GM18909 (cell line): ENCODE results near the gene SHLD1.

Experiments
- ATAC-seq: cut with Tn5 transposase; IDR thresholded peaks from one replicate; pipeline ENCODE4 v1.9.1; 2021; ENCODE audit warnings: mild to moderate bottlenecking; ENCODE audit not compliant: unreplicated experiment, poor library complexity

SHLD1 gene

DNA sequence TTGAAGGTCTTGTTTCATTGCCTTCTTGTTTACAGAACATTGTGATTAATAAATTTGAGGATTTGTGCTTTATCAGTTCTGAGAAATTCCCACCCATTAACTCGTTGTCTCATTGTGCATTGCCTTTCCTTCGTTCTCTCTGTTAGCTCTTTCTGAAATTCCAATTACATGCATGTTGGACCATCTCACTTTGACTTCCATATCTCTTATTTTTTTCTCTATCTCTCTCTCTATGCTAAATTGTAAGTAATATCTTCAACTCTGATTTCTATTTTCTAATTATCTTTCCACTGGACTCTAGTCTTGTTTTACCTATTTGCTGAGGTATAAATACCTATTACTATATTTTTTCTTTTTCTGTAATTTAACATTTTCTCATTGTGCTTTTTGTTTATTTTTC, 92.3 kb downstream of the SHLD1 start:
- ATAC-seq = no peak

DNA sequence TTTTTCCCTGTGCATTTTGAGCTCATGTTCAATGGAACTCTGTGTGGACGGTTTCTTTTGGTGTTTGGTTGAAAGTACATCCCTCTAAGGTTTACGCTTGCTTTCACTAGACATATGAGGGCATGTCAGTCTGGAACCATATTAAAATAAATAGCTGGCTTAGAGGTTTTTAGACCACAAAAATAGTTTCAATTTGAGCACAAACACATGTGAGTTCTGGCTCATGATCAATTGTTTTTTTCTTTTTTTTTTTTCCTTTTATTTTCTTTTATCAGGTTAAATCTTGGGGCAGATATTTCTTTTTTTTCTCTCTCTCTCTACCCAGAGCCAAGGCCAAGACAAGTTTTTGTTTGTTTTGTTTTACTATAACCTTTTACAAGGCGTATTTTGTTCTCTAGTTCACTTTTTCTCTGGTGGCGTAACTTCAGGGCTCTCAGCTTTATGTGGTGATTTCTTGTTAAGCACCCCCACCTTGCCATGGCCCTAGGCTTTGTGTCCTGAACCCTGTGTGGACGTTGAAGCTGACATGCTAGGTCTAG, 92.9 kb downstream of the SHLD1 start:
- peak; percentile 67 for ATAC-seq

DNA sequence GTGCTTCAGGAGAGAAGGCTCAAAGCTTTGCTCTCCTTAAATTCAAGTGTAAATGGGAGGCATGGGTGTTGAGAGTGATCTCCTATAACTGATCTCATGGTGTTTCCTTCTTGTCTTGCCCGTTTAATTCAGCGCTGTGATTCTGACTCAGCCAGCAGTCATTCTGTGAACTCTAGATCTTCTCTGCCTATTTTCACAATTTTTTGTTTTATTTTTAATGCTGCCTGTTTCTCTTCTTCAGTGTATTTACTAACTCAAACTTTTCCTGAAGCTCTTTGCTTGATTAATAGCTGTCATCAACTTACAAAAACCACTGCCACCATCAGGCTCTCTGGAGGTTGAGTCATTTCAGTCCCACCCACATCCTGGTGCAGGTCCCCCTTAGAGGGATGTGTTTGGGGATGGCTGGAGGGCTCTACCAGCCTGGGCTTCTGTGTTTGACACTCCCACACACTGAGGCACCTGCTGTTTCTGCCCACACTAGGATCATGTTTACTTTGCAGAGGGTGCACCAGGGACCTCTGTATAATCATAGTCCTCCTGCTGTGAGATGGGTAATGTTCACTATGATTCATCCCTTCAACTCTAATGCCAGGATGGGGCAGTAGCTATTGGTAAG, 94.0 kb downstream of the SHLD1 start:
- peak; percentile 87 for ATAC-seq

DNA sequence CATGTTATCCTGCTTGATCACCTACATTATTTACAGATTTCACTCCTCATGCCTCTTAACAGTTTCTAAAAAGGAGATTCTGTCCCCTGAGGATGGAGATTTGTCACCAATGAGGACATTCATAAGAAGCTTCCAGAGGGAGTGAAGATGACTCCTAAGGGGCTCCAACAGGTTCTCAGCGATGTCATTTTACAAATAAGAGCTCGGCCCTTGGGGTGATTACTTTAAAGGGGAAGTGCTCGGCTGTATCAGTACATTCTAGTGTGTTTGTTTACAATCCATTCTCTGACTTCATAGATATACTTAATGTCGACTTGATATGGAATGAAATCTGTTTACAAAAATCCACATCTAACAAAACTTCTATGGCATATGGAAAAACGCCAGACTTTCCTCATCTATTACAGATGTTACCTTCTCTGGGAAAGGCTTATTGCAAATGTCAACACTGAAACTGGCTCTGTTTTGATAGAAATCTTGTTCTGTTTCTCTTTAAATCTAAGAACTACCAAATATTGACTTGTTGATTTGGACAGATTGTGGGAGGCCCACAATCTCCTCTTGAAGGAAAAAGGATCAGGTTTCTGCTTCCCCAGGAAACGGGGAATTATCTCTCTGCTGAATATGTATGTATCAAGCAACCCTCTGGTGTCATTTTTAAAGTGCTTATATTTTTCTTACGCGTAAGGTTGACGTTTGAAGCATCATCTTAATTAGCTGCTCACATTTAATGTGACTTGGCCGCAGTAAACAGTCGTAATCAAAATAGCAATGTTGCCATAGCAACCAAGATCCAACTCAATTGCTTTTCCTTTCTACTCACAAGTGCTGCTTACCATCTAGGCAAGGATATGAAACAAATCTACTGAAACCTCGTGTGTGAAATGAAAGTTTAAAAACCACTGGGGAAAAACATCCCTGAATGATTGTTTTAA, 95.7 kb downstream of the SHLD1 start:
- no peak for ATAC-seq

DNA sequence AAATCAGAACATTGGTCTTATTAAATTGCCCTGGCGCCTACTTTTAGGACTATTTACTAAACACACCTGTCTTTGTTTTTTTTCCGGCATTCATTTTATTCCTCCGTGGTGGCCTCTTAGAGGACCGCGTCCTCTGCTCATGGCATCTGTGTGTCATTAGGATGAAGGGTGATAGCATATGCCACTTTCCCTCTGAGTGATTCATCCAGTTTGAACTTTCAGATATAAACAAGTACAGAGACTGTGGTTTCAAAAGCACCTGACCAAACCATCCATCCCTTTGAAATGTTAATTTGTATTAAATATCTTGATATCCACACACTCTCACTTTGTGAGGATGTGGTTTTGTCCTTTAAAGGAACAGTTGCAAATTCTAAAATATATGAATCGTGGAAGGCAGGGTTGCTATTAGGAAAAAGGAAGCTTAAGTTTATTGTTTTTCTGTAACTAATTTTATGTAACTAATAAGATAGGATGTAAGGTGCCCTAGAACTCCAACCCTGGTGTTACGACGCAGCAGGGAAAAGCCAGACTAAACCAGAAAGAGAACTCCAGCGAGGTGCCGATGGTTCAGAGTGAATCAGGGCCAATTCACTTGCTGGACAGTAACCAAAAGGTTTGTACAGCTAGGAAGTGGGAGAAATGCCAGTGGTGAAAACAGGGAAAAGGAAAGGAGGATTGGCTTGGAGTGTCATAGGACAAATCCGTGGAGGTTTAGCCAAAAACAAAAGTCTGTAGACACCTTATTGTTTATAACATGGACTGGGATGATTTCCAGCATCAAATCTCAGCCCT, 98.7 kb downstream of the SHLD1 start:
- ATAC-seq = no peak

DNA sequence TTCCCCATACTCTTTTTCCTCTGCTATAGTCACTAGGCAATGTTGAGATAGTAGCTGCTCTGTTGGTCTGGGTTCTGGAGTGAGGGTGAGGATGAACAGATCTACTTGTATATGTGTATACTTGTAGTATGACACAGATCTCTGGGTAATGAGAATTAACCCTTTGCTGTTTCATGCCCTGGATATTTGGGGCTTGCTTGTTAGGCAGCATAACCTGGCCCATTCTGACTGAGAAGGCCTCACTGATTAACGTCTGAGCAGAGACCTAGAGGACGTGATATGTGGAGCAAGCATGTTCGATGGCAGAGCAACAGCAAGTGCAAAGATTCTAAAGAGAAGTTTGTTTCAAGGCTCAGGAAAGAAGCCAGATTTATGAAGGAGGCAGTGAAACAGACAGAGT, 105.7 kb downstream of the SHLD1 start:
- no peak for ATAC-seq

DNA sequence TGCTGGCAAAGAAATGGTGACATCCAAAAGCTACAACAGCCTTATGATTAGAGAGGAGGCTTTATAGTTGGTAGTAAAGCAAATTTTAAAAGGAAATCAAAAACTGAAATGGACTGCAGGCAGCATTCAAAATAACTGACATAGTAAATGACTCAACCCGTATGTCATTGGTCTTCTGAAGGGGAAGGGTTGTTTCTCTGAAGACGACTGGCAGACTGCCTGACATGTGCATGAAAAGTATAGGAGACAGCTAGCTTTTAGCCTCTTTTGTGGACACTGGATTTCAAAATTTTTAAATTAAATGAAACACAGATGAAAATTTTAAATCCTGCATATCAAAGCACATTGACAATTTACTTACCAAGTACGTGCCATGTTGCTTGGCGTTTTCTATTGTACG, 109.4 kb downstream of the SHLD1 start:
- no peak for ATAC-seq

DNA sequence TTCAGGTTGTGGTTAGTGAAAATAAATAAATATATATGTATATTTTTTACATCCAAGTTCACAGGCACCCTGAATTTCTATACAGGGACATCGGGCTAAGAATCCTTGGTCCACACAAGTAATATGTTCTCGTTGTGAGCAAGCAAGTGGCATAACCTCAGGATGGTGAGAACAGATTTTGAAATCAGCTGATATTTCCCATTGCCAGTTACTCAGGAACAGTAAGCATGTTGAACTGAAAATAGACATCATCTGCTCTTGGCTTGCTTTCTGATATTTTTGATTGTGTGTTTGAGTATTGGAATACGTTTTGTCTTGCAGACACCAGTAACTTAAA, 112.5 kb downstream of the SHLD1 start:
- ATAC-seq = no peak

DNA sequence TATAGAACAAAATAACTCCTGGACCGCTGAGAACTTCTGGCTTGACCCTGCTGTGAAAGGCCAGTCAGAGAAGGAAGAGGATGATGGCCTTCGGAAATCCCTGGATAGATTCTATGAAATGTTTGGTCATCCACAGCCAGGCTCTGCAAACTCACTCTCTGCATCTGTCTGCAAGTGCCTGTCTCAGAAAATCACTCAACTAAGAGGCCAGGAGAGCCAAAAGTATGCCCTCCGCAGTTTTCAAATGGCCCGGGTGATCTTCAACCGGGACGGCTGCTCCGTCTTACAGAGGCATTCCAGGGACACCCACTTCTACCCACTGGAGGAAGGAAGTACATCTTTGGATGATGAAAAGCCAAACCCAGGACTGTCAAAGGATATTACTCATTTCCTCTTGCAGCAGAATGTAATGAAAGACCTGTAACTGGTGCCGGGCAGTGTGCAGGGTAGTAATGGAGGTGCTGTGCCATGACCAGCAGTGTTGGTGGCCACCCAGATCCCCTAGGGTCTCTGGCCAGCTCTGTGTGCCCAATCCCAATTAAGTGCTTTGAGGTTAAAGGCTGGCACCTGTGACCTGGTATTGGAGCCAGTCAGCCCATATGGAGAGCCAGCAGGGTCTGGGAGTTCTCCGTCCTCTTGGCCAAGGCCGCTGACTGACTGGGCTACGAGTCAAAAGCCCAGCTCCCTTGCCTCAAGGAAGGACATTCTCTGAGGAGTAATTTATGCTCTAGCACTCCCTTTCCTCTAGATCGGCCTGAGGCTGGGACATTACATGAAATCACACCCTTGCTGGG, 113.0 kb downstream of the SHLD1 start:
- ATAC-seq = no peak

DNA sequence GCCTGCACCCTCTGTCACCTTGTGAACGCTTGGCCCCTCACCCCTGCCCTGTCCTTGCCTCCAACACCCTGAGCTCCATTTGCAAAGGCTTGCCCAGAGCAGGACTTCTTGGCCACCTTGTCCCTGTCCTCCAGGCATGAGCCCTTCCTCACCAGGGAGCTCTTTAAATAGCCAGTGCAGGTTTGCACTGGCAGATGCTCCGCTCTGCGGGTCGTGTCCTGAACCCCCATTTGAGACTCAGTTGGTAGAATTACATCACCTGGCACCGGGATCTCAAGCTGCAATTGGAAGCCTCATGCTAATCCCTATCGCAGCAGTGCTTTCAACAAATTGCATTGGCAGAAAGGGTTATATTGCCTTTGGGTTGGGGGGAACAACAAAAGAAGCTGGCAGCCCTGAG, 114.2 kb downstream of the SHLD1 start:
- no peak for ATAC-seq

DNA sequence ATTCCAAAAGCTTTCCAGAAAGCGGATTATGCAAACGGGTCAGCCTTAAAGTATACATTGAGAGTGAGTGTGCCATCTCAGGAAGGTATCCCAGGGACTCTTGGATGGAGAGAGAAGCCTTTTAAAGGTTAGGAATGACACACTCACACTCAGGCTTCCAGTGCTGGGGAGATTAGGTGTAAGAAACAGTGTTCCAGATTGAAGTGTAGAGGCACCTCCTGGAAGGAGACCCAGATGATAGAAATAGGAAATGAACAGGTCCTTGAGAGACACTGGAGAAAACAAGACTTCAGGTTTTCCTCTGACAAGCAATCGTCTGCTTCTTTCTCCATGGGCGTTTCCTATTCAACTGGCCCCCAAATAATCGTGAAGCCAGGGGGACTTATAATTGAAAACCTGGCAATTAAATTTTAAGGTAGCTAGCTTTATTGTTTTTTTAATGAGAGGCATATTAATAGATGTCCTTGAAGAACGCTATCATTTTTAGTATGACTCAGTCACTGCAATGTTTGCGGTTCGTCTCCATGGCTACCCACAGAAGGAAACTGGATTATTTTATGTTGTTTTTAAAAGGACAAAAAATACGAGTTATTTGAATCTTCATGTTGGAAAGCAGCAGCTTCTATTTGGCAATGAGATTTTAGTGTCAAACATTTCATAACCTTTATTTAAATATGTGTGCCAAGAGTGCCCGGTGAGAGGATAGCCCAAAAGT, 114.8 kb downstream of the SHLD1 start:
- no peak for ATAC-seq

DNA sequence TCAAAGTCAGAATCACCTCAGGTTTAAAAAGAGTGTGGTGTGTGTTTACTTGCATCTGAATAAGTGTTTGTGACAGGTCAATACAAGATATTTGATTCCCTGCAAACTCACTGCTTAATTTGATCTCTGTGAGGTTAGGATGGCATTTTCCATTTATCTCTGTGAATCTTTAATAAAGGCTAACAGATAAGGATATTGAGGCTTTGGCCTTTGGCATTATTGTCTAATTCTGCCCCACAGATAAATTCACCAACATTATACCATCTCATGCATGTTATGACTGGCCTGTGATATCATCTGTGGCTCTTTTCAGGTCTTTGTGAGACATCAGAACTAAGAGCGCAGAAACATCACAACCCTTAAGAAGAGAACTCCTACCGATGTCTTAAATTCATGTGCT, 115.4 kb downstream of the SHLD1 start:
- no peak for ATAC-seq

DNA sequence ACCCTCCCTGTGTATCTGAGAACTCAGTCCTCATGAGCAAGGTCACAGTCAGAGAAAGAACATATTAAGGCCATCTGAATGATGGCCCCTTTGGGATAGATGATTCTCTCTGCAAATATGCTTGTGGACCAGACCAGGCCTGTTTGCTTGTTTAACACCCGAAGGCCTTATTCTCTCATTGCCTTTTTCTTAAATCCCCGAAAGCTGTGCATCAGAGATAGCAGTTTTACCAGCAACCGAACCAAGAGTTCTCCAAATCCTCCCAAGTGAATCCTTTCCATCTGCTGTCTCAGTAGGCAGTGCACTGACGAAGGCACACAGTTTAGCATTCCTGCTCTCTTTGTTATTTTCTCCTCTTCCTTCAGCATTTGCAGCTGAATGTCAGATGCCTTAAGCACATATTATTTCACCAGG, 120.4 kb downstream of the SHLD1 start:
- ATAC-seq = no peak

DNA sequence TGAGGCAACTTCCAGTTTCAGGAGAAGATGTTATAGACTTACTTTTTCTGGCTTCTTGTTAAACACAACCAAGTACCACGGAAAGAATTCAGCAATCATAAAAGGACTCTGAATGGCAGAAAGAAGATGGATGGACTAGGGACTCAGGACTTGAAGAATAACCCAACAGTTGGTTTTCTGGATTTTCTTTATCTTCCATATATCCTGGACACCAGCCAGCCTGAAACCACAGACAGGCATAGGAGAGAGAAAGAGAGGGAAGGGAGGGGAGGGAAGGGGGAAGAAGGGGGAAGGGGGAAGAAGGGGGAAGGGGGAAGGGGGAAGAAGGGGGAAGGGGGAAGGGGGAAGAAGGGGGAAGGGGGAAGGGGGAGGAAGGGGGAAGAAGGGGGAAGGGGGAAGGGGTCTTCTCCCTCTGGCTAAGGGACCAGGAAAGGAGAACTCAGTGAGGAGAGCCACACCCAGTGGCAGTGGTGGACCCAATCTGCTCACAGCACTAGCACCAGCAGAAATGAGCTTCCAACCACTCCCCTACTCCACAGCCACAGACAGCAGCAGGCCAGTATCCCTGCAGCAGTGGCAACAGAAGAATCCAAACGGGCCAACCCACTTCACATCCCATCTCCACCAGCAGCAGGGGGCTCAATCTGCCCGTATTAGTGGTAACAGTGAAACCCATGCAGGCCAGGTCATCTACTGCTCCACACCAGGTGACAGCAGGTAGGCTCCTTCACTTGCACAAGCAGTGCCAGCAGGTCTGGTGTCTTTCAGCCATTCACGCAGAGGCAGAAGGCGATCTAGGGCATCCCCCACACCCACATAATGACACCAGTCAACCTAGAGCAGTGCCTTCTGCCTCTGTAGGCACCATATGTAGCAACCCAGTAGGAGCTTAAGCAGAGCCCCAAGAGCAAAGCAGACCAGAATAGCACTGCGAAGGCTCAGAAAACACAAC, 121.5 kb downstream of the SHLD1 start:
- no peak for ATAC-seq

DNA sequence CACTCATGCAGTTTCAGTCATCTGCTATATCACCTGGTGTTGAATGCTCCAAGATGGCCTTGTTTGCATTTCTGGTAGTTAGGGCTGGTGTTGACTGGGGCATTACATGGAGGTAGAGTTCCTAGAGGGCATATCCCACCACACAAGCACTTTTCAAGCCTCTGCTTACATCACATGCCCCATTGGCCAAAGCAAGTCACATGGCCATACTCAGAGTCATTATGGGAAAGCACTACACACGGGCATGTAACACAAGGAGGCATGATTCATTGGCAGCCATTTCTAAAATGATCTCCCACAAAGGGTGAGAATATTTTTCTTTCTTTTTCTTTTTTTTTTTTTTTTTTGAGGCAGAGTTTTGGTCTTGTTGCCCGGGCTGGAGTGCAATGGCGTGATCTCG, 126.9 kb downstream of the SHLD1 start:
- no peak for ATAC-seq

DNA sequence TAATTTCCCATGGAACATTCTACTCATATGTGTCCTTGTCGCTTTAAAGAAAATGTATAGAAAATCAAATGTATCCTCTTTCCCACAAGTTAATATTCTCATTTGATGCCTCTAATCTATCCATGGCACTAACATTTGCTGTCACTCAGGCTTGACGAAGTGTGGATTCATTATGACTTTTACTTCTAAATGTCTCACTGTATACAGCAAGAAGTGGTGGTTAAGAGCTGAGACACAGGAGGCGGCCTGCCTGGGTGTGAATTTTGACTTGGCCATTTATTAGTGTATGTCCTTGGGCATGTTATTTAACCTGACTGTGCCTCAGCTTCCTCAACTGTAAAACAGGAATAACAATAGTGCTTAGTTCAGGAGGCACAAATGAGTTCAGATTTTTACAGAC, 130.1 kb downstream of the SHLD1 start:
- ATAC-seq = no peak

DNA sequence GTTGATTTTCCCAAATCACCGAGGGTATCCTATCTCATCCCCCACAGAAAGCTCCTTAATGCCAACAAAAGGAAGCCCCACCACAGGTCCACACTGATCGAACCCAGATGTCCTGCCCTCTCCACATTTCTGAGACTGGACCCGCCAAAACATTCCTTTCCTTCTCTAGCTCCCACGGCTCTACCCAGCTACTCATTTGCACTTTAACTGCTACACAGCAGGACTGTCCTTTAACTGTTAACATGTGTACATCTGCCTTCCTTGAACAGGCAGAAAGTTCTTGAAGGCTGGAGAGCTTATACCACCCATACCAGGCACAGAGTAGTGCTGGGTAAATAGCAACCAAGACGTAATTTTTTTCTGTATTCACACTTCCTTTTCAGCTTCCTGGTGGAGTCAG, 131.5 kb downstream of the SHLD1 start:
- no peak for ATAC-seq

DNA sequence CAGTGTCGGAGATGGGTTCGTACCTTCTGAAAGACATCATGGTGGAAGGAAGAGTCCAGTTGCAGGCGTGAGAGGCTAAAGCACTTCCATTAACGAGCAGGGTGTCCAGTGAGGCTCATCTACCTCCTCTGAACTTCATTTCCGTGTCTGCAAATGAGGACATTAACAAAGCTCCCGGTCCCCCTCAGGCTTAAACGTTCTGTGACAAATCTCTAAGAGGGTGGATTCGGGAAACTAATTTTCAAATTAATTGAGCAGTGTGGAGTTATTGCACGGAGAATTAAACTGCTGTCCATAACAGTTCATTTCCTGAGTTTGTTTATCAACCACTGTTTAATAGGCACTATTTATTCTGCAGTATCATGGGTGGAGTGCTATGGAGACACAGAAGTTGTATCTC, 132.0 kb downstream of the SHLD1 start:
- no peak for ATAC-seq
